GM12872 (cell line): ENCODE results near the gene KIF2A.
A peak's percentile ranks its signal among the peaks of the same experiment; 100 is the strongest.

ENCODE experiments used
- CTCF ChIP-seq: IDR thresholded peaks from 3 replicates; pipeline ENCODE4 v1.5.1; 2011; ENCODE audit warnings: low read depth, mild to moderate bottlenecking, low read length, moderate library complexity; ENCODE audit not compliant: insufficient read depth

The KIF2A gene

DNA sequence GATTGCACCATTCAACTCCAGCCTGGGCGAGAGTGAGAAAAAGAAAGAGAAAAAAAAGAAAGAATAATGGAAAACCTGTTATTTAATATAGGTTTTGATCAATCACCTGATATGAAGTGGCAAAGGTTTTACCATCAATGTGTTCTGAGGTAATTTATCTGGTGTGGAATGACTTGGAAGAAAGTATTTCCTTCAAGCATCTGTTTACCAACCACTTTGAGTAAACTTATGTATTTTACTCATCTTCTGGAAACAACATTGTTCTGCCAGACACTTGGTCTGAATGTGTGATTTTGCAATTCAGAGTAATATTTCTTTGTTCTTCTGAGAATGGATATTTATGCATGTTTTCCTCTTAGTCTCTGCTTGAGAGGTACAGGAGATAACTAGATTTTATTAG lies 24.3 kb downstream of the KIF2A start:
- TF ChIP-seq CTCF, result no peak

- TF ChIP-seq CTCF, result no peak
Observed at GRCh38 chr5:62331921-62332320, 25.9 kb downstream of the KIF2A start.

GRCh38 chr5:62333250-62333794 lies 27.3 kb downstream of the KIF2A start:
- no peak for TF ChIP-seq CTCF

- TF ChIP-seq CTCF, result no peak
Observed at GRCh38 chr5:62334082-62334481, 28.1 kb downstream of the KIF2A start.

- TF ChIP-seq CTCF, result peak; percentile 37
Observed at GRCh38 chr5:62340392-62340791, 34.4 kb downstream of the KIF2A start.

DNA sequence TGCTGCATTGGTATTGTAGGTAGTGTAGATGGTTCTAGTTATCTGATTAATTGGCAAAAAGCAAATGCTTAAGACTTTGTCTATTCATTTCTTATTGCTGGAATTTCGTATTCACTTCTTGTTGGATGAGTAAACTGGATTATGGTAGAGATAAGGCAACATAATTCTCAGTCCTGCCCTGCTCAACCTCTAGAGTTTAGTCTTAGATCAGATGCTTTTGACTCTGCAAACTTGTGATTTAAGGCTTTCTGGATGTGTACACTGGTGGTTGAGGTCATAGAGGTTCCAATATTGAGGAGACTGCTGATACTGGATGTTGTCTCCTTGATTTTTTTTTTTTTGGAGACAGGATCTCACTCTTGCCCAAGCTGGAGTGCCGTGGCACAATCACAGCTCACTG lies 35.0 kb downstream of the KIF2A start:
- no peak for TF ChIP-seq CTCF

DNA sequence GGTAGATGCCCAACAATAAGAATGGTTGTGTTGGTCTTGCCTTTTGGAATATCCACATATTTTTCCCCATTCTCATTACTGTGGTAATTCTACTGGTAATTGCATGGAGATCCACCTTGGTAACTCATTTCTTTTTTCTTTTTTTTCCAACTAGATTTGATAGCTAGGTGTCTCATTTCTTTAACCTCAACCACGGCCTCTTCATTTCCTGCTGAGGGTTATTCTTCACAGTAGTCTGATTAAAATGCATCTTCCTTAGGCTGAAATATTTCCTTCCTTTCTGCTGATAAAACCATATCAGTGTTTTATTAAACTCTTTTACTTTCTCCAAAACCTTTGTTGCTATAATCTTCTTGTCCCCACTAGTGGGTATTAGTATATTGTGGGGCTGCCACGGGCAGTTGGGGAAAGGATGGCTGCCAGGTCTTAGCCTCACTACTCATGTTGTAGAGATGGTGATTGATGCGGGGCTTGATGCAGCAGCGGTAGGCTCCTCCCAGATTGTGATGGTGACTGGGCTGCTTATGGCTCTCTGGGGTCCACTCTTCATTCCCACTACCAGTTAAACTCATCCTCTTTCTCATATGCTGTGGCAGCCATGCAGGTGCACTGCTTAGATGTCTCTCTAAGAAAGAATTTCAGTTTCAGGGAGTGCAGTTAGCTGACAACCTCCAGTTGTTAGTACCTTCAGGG lies 35.9 kb downstream of the KIF2A start:
- TF ChIP-seq CTCF, result no peak
